GM12891 (cell line): ENCODE data around the gene OSBPL6.

Source experiments
- DNase-seq: peaks from one replicate; pipeline ENCODE4 v3.0.0; 2011; ENCODE audit warnings: low spot score; ENCODE audit not compliant: insufficient read length
- FAIRE-seq: peaks from 2 replicates; lab custom pipeline; 2011; peaks lifted over from hg19 to GRCh38; lab: Jason Lieb, UNC
- PAX5 ChIP-seq: IDR thresholded peaks from 2 replicates; pipeline ENCODE4 v1.6.1; 2011; ENCODE audit warnings: low read length, moderate library complexity, mild to moderate bottlenecking; ENCODE audit not compliant: insufficient read depth, severe bottlenecking
- POLR2A ChIP-seq: IDR thresholded peaks from 2 replicates; pipeline ENCODE4 v1.6.1; 2011; ENCODE audit warnings: low read depth, low read length, control low read depth
- POLR2AphosphoS5 ChIP-seq: IDR thresholded peaks from 2 replicates; pipeline ENCODE4 v1.6.1; 2011; ENCODE audit warnings: low read depth, low read length, control low read depth
- POU2F2 ChIP-seq: IDR thresholded peaks from 2 replicates; pipeline ENCODE4 v1.6.1; 2011; ENCODE audit warnings: low read depth, mild to moderate bottlenecking, control low read depth, low read length, moderate library complexity
- SPI1 ChIP-seq: IDR thresholded peaks from 2 replicates; pipeline ENCODE4 v1.6.1; 2011; ENCODE audit warnings: low read depth, low read length, control low read depth
- TAF1 ChIP-seq: IDR thresholded peaks from 2 replicates; pipeline ENCODE4 v1.6.1; 2011; ENCODE audit warnings: low read depth, low read length, control low read depth

OSBPL6 gene

DNA sequence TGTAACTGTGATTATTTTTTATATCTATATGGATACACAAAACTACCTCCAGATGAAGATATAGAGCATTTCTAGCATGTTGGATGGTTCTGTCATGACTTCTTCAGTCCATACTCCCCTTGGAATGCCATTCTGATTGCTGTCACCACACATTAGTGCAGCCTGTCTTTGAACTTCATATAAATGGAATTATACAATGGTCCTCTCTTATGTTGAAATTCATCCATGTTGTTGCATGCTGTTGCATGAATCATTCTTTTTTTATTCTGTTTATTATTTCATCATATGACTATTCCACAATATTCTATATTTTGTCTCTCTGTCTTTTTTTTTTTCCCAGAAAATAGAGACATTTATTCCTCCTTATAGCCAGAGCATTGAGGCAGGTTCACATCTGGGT lies 74.1 kb downstream of the OSBPL6 start:
- no peak for FAIRE-seq
- no peak for TF ChIP-seq TAF1
- TF ChIP-seq POU2F2 = no peak
- TF ChIP-seq POLR2AphosphoS5 = no peak
- no peak for TF ChIP-seq PAX5
- TF ChIP-seq POLR2A = no peak
- no peak for TF ChIP-seq SPI1
- DNase-seq = no peak

DNA sequence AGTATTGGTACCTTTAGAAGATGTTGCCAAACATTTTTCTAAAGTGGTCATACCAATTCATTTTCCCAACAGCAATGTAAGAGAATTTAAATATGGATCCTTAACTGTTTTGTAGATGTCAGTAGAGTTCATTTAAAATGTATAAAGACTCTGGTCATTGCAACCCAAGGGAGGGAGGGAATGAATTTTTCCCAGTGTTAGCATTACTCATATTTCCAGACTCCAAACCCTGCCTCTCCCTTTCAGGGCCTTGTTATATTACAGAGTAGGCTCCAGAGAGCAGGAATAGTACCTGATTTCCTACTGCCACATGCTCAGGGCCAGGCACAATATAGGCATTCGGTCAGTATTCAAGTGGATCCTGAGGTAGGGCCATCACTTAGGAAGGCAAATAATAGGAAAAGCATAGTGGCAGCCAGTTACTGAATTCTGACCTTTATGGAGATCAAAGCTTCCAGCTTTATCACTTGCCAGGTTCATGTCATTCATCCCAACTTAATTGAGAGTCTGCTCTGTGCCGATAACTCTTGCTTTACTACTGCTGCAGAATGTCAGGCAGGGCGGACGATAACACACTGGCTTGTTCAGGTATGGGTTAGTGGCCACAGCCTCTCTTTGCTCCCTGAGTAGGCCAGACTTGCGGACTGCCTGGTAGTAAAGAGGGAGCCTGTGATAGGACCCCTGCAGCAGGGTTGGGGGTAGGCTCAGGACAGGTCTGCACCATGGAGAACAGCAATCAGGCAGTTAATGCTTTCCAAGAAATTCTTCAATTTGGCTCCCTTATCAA lies 75.3 kb downstream of the OSBPL6 start:
- TF ChIP-seq POLR2AphosphoS5 = no peak
- no peak for TF ChIP-seq POLR2A
- no peak for TF ChIP-seq POU2F2
- no peak for TF ChIP-seq TAF1
- TF ChIP-seq SPI1 = no peak
- no peak for TF ChIP-seq PAX5
- FAIRE-seq = no peak
- no peak for DNase-seq

- no peak for DNase-seq
- TF ChIP-seq POLR2A (no peak), POU2F2 (no peak), POLR2AphosphoS5 (no peak), TAF1 (no peak), SPI1 (no peak), PAX5 (no peak)
- no peak for FAIRE-seq
Measured at GRCh38 chr2:178270338-178270737, 76.0 kb downstream of the OSBPL6 start.

DNA sequence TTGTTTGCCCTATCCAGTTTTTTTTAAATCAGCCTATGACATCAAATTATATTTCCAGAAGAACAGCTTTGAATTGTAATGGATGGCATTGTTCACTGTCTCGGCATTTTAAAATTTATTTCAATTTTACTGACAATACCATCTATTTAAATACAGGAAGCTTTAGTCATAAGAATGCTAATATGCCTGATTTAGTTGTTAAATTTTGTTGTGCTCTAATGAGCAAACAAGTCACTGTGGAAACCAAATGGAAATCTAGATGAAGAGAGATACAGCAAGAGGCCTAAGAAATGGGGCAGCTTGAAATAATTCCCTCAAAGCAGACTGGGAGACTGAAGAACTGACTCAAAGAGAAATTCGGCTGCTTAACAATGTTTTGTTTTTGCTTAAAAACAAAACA lies 76.8 kb downstream of the OSBPL6 start:
- FAIRE-seq (no peak), DNase-seq (no peak)
- TF ChIP-seq SPI1 (no peak), POLR2A (no peak), PAX5 (no peak), POLR2AphosphoS5 (no peak), POU2F2 (no peak), TAF1 (no peak)

DNA sequence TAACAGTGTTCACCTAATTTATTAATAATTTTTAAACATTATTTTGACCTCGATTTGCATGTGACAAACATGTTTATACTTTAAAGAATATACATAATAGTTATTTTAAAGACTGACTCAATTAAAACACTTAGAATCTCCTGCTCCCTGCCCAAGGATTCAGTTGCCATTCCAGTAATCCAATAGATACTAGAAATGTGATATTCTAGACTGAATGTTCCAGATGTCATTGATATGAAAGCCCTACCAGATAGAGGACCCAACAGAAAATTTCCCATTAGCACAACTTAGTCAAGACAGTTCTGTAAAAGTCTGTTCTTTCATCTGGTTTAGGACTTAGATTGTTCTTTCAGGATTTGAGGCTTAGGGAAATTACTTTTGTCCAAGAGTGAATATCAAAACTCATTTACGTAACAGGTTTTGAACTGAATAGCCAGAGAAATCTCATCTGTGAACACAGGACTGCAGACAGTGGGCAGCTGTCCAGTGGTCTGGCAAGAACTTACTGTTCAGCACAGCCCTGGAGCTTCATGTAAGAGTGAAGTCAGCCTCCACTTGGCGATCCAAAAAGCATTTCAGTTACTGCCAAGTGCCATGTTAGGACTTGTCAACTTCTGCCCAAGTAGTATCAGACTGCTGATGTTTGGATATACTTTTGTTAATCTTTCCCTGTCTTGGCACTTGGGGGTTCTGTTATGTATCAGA lies 77.5 kb downstream of the OSBPL6 start:
- DNase-seq (no peak), FAIRE-seq (no peak)
- TF ChIP-seq POU2F2 (no peak), SPI1 (no peak), PAX5 (no peak), POLR2A (no peak)

DNA sequence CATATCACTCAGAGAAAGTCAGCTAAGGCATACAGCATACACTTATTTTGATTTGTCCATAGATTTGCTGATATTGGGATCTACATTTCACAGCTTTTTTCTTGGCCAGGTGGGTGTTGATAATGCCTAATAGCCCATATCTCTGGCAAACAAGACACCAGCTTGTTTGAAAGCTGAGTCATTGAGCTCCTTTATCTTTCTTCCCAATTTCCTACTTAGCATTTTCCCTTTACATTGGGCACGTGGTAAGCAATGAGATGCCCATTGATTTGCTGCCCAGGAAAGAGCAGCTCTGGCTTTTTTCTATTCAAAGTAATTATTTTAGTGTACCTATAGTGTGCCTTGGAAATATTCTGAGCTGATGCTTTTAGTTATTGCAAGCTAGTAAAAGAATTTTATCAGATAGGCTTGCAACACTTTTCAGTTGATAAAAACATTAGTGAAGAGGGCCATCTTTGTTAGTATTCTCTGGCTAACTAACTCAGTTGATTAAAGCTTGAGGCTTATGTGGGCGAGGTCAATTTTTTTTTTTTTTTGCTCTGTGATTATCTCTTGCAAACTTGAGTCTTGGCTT lies 79.6 kb downstream of the OSBPL6 start:
- TF ChIP-seq POLR2AphosphoS5 (no peak), PAX5 (no peak), POLR2A (no peak), POU2F2 (no peak), SPI1 (no peak), TAF1 (no peak)
- no peak for DNase-seq
- FAIRE-seq = no peak

GRCh38 chr2:178275600-178275999 lies 81.3 kb downstream of the OSBPL6 start:
- TF ChIP-seq POLR2AphosphoS5 (no peak), SPI1 (no peak), PAX5 (no peak), POU2F2 (no peak), POLR2A (no peak), TAF1 (no peak)
- FAIRE-seq (no peak), DNase-seq (no peak)

- FAIRE-seq (no peak), DNase-seq (no peak)
- TF ChIP-seq PAX5 (no peak), POLR2A (no peak), POLR2AphosphoS5 (no peak), POU2F2 (no peak), TAF1 (no peak)
Measured at GRCh38 chr2:178277741-178278197, 83.5 kb downstream of the OSBPL6 start.

- TF ChIP-seq PAX5 (no peak), POU2F2 (no peak), POLR2AphosphoS5 (no peak), POLR2A (no peak), SPI1 (no peak), TAF1 (no peak)
- FAIRE-seq = no peak
- no peak for DNase-seq
Measured at GRCh38 chr2:178279142-178279541, 84.8 kb downstream of the OSBPL6 start.

DNA sequence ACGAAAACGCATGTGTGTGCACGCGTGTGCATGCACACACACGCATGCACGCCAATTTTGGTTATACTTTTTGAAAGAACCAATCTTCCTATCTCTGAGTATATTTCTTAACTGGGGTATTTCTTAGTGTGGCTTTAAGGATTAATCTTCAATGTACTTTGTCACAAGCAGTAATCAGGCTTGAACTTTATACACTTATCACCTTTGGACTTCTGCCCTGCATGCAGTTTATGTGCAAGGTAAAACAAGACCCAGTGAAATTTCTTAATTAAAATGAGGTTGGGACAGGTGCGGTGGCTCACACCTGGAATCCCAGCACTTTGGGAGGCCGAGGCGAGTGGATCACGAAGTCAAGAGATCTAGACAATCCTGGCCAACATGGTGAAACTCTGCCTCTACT lies 85.3 kb downstream of the OSBPL6 start:
- no peak for TF ChIP-seq TAF1
- no peak for TF ChIP-seq PAX5
- TF ChIP-seq POLR2AphosphoS5 = no peak
- TF ChIP-seq POLR2A = no peak
- no peak for TF ChIP-seq SPI1
- TF ChIP-seq POU2F2 = no peak
- DNase-seq = no peak
- FAIRE-seq = no peak
